Stimulated activated CD8-positive, alpha-beta memory T cell treated with anti-CD3 and anti-CD28 coated beads, Interleukin-12 subunit alpha, Interleukin-12 subunit beta, amount 100 ng/mL, for 24 hours (primary cell): ENCODE measurements around the gene PDCD1.

Experiments
- DNase-seq: peaks from one replicate; pipeline ENCODE4 v3.0.0-alpha.2; 2020; ENCODE audit errors: extremely low read depth

The PDCD1 gene

DNA sequence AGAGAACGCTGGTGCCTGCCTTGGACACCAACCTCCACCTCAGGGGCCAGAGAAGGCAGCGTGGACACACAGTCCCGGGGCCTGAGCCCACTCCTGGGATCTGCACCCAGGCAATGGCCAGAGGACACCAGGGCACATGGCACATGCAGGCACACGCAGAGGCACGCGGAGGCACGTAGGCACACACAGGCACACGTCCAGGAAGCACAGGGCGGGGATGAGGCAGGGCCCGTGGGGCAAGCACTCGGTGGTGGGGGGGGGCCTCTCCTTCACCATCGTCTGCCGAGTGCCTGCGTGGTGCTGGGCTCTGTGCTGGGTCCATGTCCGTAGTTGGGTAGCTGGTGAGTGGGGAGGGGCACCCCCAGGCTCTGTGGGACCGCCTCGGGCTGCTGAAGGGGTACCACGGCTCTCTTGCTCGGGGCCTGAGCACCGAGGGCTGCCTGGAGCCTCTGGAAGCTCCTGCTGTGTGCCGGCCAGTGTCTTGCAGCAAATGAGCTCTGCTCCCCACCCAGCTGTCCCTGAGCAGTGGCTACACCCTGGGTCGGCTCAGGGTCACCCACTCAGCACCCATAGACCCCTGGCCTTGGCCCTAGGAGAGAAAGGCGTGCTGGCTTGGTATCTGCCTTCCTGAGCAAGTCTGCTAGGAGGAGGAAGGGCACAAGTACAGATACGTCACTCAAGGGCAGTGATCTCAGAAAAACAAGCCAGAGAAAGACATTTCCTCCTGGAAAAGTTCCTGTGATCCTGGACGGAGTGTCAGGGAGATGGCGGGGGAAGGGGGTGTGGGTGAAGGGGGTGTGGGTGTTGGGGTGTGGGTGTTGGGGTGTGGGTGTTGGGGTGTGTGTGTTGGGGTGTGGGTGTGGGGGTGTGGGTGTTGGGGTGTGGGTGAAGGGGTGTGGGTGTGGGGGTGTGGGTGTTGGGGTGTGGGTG lies 37.3 kb upstream of the PDCD1 start:
- no peak for DNase-seq

DNA sequence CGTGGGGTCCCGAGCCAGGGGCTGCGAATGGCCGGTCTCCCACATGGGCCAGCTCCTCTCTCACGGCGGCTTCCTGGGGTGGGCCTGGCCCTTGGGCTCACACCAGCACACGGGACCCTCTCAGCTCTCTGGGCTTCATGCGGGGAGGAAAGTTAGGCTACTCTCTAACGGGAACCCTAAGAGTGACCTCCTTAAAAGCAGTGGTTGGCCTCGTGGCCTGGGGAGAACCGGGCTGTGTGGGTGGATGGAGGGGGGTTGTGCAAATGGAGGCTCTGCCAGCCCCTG lies 36.7 kb upstream of the PDCD1 start:
- no peak for DNase-seq

DNA sequence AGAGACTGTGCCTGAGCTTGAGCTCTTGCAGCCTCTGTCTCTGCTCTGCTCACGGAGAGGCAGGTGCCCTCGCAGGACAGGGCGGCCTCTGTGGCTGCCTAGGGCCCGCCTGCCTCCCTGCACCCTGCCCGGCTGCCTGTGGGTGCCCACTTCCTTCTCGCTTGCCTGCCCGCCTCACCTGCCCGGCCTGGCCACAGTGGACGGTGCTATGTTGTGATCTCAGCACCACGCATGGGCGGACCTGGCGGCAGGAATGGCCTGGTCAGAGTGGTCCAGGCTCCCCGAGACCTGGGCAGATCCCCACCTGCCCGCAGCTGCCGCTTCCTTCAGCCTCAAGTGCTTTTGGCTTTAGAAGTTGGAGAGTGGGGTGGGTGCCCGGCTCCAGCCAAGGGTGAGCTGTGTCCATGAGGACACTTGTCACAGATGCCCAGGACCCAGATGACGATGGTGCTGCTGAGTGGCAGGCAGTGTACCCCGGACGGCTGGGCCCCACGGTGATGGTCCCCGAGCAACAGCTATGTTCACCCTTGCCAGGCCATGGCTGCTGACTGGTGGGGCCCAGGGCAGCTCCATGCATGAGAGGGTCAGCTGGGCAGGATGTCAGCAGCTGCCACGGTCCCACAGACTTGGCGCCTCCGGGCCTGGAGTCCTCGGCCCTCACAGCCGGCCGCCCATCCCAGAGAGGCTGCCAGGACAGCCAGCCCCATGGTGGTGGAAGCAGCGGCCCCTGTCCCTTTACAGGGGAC lies 36.2 kb upstream of the PDCD1 start:
- DNase-seq, result no peak

DNA sequence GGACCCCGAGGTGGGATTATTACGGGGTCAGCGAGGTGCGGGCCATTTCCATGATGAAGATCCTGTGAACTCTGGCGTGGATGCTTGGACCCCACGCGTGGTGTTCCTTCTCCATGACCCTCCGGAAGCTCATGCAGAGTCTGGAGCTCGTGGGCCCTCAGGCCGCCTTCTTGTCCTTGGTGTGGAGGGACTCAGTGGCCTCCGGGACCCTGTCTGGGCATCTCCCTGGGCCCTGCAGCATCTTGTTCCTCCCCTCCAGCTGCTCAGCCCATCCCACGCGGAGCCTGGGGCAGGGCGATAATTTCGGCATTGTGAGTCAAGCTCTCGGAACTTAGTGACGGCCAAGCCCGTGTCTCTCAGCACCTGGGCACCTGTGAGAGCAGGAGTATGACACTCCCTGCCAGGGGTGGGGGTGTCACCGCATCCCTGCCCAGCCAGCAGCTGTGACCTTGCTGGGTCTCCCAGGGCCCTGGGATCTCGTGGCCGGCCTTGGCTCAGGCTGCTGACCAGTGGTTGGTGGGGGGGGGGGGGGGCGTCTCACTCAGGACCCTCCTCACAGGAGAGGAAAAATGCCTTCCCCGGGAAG lies 35.5 kb upstream of the PDCD1 start:
- DNase-seq, result no peak

DNA sequence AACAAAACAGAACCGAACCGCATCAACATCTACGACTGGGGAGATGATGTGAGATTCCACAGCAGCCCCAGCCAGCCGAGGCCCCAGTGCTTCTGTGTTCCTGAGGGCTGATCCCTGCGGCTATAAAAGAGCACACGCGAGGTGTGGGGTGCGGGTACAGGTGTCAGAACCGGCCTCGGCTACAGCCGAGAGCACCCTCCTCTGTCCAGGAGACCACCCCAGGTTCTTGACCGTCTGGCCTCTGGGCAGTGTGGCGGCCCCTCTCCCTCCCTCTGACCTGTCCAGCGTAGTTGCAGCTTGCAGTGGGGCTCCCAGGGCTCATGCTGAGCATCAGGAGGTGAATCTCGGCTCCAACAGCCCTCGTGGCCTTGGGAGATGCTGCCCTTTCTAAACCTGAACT lies 34.6 kb upstream of the PDCD1 start:
- DNase-seq, result no peak

DNA sequence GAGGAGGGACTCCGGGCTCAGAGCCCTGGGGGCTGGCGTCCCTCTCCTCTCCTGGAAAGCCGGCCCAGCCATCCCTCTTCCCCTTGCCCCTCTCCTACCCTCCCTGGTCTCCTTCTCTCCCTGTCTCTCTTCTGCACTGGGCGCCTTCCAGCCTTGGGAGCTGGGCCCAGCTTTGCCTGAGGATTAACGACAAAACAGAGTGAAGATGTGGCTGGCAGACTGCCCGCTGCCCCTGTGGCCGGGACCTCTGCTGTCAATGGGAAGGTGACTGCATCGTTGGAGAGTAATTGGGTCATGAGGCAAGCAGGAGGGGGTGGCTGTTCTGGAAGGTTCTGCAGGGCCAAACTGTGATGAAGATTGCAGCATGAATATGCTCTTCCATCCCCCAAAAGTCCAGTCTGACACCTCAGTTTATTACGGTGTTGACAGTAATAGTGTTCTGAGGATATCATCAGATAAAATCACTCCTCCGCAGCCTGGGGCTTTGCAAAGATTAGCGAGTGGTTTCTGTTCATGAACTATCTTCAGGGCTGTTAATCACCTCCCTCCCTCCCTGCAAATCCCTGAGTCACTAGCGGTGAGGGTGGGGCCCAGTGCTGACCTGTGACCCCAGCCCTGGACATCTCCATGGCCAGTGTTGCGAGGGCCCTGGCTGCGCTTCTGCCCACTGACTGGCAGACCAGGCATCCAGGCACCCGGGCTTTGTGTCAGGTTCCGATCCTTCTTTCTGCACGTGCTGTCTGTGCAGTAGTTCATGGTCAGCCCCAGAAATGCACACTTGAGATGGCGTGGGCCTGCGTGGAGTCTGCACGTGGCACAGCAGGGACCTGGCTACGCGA lies 33.8 kb upstream of the PDCD1 start:
- DNase-seq, result no peak

DNA sequence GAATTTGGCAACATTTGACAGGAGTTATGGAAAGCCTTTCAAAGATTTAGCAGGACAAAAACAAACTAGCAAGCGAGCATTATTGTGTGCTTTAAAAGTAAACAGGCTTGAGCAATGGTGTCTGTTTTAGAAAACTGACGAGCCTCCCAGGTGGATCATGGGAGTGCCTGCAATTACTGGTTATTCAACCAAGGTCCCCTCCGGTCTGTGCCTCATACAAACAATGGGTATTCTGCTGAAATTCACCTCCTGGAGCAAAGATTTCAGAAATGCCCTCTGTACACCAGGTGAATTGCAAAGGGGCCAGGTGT lies 33.2 kb upstream of the PDCD1 start:
- no peak for DNase-seq

DNA sequence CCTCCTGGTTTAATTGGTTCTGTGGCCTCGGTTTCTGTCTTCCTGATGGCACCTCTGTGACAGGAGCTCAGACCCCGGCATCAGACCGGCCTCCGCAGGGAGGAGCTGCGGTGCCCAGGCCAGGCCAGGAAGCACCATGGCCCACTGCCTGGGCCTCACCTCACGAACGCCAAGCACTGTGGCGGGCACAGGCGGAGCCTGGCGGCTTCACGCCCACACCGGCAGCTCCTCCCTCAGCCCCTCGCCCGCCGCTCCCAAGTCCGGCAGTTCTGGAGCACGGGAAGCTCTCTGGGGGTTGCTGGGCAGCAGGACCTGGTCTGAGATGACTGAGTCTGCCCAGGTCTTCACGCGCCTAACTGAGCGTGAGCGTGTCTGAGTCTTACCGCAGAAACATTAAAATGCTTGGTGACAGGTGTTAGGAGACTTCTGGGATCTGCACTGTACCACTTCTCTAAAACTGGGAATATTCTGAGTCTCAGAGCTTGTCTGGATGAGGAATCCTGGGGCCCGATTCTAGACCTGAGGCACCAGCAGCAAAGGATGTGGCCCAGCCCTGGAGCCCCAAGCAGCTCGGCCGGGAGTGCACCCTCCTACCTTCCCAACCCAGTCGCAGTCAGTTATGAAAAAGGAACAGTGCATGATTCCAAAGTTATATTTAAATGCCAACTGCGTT lies 32.8 kb upstream of the PDCD1 start:
- no peak for DNase-seq

DNA sequence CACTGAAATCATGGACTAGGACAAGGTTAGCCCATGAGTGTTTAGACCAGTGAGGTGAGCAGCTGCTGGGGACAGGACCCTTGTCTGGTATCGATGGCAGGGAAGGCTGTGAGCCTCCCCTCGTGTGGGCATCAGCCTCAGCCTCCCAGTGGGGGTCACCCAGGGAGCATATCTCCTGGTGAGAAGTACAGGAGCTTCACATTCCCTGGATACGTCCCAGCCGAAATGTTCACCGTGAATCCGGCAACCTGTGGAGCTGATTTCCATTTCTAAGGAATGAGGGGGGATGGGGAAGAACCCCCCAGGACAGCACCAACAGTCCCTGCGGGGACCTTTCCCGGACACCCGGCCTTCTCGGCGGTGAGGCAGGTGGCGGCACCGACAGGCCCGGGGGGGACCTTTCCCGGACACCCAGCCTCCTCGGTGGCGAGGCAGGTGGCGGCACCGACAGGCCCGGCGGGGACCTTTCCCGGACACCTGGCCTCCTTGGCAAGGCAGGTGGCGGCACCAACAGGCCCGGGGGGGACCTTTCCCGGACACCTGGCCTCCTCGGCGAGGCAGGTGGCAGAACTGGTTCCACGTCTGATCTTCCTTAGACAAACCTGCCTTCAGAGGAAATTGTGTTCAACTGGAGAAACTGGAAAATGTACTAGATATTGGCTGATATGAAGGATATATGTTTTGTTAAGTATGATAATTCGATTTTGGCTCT lies 32.0 kb upstream of the PDCD1 start:
- no peak for DNase-seq

DNA sequence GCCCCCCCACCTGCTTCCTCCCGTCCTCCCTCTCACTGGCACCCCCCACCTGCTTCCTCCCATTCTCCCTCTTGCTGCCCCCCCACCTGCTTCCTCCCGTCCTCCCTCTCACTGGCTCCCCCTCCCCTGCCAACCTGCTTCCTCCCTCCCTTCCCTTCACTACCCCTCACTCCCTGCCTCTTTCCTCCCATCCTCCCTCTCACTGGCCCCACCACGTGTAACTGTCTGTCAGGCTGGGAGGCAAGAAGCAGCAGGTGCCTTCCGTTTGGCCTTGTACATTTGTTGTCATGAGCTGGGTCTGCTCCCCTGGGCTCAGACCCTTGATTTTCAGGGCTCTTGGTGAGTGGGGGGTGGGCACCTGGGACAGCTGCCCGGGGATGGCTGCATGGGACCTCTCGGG lies 29.9 kb upstream of the PDCD1 start:
- DNase-seq, result no peak

DNA sequence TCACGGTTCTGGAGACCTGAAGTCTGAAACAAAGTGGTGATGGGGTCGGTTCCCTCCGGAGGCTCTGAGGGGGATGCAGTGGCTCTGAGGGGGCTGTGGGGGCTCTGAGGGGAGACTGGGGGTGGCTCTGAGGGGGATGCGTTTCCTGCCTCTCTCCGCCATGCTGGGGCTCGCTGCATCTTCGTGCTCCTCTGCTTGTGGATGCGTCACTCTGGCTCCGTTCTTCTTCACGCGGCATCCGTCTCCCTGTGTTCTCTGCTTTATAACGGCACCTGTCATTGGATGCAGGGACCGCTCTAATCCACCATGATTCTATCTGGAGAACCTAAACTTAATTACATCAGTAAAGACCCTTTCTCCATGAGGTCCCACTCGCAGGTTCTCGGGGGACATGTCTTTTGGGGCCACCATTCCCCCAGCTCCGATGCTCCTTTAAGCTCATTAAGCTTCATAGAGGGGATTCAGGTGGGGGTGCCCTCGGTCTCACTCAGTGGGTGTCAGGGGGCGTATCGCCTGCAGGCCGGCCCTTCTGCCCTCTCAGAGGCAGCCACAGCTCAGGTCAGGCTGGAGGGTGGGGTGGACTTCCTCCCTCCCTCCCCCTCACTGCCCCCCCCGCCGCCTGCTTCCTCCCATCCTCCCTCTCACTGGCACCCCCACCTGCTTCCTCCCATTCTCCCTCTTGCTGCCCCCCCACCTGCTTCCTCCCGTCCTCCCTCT lies 29.3 kb upstream of the PDCD1 start:
- DNase-seq, result no peak

DNA sequence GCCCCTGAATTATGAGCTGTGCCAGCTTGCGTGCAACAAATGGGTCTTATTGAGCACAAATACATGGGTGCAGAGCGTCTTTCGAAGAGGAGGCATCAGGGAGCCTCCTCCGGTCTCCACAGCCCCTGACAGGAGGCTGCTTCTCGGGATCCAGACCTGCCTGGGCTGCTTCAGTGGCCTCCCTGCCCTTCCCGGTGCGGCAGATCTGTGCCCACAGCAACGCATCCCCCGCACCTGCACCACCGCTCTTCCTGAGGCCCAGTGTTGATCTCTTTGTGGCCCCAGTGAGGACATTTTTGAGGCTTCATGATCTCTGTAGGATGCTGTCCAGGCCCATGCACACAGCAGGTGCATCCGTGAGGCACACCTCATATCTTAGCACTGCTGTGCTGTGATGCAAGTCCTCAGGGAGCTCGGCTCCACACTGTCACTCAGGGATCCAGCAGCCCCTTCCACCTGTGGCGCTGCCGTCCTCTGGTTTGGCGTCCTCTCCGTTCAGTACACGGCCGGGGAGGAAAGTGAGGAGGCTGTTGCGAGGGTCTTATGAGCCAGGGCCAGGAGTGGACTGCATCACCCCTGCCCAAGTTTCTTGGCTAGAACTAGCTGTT lies 28.2 kb upstream of the PDCD1 start:
- DNase-seq, result no peak

DNA sequence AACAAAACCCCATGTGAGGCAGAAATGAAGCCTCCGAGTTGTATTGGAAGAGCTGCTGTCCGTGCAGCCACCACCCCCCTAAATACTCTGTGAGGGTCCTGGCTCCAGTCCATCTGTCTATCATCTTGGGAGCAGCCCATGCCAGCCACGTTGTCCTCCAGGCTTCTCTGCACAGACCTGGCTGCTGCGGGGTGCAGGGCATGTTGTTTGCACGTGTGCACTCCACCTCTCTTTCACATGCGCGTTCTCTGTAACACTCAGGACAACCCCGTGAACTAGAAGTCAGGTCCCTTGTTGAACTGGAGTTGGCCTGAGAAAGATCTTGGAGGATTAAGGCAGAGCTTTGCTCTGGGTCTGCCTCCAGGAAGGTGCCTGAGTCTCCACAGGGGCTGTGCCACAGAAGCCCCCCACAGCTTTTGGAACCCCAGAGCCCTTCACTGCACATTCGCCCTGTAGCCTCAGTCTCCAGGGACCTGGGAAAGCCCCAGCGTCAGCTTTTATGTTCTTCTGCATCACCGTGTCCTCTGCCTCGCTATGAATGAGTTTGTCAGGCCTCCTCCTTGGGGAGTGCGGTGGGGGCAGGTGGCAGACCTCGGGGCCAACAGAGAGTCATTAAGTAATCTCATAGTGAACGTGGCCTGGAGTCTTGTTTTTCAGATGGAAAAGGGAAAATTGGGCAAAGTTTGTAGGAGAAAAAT lies 27.4 kb upstream of the PDCD1 start:
- no peak for DNase-seq

DNA sequence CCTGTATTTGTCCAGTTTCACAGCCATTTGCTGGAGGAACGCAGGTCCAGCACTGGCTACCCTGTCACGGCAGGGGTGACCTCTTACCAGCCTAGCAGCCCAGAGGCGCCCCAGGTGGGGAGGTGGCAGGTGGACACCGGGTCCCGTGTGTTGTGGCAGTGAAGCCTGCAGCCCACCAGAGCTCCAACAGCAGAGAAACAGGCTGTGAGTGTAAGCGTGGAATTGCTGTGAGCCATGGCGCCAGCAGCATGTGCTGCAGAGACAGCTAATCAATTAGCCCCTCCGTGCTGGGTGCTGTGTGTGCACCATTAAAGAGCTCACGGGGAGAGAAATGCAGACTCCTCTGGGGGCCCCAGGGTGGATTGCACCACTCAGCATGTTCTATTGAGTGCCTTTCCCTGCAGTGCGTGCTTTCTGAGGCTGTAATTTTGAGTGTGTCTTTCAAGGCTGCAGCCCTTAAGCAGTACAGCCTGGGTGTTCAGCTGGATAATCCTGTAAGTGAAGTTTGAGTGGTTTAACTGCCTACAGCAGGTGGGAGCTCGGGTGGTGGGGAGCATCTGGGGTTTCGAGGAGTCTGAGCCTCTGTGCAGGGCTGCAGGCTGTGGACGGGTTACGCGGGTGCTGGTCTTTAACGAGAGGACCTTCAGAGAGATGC lies 26.7 kb upstream of the PDCD1 start:
- no peak for DNase-seq

DNA sequence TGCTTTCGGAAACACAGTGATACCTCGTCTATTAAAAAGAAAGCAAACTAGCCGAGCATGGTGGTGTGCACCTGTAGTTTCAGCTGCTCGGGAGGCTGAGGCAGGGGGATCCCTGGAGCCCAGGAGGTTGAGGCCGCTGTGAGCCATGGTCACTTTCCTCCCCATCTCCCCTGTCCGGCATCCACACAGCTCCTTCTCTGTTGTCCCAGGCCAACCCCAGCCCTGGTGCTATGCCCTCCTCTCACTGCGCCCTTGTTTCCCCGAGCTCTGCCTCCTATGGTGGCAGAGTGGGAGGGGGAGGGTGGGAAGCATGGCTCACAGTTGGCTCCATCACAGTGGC lies 26.2 kb upstream of the PDCD1 start:
- no peak for DNase-seq

DNA sequence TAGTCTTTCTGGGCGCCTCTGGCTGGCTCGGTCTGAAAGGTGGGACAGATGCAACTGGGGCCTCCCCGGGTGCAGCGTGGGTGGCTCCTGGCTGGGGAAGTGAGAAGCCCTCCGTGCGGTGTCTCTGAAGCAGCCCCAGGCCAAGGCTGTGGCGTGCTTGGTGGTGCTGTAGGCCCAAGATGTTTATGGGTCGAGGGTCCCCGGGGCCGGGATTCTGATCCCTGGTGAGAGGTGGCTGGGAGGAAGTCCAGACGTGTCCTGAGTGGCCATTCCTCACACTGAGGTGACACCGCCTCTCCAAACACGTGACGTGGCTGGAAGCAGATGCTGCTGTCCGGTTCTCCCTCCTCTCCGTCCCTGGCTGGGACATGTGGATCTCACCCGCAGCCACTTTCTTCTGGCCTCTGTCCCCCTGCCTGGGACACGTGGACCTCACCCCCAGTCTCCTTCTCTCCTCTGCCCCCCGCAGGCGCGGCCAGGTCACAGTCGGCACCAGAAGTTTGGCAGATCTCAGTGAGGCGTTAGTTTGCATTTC lies 23.5 kb upstream of the PDCD1 start:
- DNase-seq, result peak; percentile 45

DNA sequence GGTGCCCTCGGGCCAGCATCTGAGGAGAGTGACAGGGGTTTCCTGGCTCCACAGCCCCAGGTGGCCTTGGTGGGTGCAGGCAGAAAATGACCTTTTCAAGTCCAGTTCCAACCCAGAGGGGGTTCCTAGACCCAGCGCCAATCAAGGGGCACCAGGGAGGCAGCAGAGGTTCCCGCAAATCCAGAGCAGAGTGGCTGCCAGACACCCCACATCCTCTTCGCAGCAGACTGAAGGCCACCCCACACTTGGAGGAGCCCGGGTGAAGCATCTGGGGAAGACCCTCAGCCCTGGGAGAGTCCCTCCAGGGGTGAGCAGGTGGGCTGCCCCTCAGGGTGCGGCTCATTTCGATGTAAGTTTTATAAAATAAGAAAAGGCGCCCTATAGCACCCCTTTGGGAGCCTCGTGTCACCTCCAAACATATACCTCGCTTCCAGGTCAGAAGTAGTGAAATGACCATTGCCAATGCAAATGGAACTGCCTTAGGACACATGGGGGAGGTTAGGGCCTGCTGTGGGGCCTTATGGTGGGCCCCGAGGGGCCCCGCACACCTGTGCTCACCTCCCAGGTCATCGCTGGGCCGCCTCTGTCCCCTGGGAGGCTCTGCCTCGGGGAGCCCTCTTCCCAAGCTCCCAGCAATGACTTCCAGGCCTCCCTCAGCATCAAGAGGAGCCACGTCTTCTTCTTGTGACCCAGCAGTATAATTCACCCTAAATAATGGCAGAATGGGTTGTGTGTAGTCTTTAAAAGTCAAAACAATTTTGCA lies 21.8 kb upstream of the PDCD1 start:
- no peak for DNase-seq

DNA sequence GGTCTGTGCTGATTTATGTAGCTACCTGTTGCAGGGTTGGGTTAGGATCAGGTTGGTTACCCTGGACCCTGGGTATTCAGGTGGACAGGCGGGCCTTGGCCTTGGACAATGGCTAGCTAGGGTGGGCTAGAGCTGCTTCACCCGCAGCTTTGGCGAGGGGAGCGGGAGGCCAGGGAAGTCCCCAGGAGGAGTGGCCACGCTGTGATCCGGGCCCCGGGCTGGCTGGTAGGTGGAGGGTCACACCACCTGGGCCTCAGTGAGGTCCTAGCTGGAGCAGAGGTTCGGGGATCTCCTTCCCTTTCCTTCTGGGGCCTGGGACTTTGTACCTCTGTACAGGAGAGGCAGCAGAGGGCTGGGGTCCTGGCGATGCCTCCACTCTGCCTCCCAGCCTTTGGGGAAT lies 20.6 kb upstream of the PDCD1 start:
- DNase-seq, result no peak
